ENCODE data around the gene HIVEP2.

DNA sequence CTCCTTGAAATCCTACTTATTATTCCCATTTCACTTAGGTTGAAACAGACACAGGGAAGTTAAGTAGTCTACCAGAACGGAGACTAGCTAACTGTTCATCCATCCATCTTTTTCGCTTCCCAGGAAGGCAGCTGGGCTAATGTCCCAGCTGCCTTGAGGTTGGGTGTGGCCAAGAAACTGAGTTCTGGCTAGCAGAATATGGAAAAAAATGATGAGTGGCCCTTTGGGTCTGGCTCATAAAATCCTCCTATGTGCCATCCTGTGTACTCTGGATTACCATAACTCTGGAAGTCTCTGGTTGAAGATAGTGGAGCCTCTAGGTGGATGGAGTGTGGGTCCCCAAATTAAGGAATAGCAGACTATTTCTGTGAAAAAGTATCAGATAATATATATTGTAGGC is 206.2 kb downstream of the HIVEP2 start:
- TF ChIP-seq POLR2AphosphoS5 (IDR thresholded peaks at IDR 0.05) (no peak), POLR2A (IDR thresholded peaks at IDR 0.05) (no peak)
- TF ChIP-seq, protein P1, sequence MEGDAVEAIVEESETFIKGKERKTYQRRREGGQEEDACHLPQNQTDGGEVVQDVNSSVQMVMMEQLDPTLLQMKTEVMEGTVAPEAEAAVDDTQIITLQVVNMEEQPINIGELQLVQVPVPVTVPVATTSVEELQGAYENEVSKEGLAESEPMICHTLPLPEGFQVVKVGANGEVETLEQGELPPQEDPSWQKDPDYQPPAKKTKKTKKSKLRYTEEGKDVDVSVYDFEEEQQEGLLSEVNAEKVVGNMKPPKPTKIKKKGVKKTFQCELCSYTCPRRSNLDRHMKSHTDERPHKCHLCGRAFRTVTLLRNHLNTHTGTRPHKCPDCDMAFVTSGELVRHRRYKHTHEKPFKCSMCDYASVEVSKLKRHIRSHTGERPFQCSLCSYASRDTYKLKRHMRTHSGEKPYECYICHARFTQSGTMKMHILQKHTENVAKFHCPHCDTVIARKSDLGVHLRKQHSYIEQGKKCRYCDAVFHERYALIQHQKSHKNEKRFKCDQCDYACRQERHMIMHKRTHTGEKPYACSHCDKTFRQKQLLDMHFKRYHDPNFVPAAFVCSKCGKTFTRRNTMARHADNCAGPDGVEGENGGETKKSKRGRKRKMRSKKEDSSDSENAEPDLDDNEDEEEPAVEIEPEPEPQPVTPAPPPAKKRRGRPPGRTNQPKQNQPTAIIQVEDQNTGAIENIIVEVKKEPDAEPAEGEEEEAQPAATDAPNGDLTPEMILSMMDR (IDR thresholded peaks at IDR 0.05 in 8 of 11, conservative IDR thresholded peaks at IDR 0.05 in 3 of 11) = no peak
